Measurements from ENCODE around the gene HCFC2. TPM values are rescaled to one million over a fixed set of nuclear protein-coding genes. Genes with fewer than 3 reads are reported as not detected.
A peak's percentile ranks its signal among the peaks of the same experiment; 100 is the strongest.

The HCFC2 gene
- total and polyA plus RNA-seq, 9 of the 15 experiments (the other 6 are each of a cell fraction or from before 2014, with no cell fraction given): 1.2 to 6.5 (median 3.8) TPM

DNA sequence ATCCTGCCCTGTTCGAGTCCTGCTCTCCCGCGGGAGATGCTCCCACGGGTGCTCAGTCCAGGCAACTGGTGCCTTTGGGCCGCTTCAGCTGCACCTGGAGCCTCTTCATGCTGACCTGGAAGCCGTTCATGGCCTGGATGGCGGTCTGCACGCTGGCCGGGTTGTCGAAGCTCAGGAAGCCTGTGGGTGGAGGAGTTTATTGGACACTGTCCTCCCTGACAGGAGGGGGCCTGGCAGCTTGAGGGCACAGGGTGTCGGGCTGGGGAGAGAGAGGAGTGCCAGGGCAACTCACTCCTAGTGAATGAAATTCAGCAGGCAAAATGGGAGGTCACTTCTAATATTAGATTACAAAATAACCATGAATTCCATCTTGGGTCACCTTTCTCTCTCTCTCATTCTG is 83.0 kb downstream of the HCFC2 start:
- in situ Hi-C loops (cut with MboI): no loop called here
- no peaks in the 10 kb centered on the region for H3K79me2 ChIP-seq (ENCODE audit: control insufficient read depth, insufficient read depth, low read length)
- 28% methylated on average over 10 of the region's 11 CpGs for WGBS (ENCODE audit: insufficient coverage, low coverage, missing lambda C conversion rate)
- TF ChIP-seq ZNF445 (CRISPR knock-in tag; IDR thresholded peaks at IDR 0.05; ENCODE audit: low read depth): no peak
- no peak for TF ChIP-seq CSDE1 (IDR thresholded peaks at IDR 0.05)
- TF ChIP-seq NR1H2 (CRISPR knock-in tag; IDR thresholded peaks at IDR 0.05): no peak
- no peak for TF ChIP-seq ZSCAN32 (CRISPR knock-in tag; IDR thresholded peaks at IDR 0.05)
- TF ChIP-seq SAFB (IDR thresholded peaks at IDR 0.05; ENCODE audit: borderline replicate concordance, low read depth, low read length): no peak
- TF ChIP-seq, protein P1, sequence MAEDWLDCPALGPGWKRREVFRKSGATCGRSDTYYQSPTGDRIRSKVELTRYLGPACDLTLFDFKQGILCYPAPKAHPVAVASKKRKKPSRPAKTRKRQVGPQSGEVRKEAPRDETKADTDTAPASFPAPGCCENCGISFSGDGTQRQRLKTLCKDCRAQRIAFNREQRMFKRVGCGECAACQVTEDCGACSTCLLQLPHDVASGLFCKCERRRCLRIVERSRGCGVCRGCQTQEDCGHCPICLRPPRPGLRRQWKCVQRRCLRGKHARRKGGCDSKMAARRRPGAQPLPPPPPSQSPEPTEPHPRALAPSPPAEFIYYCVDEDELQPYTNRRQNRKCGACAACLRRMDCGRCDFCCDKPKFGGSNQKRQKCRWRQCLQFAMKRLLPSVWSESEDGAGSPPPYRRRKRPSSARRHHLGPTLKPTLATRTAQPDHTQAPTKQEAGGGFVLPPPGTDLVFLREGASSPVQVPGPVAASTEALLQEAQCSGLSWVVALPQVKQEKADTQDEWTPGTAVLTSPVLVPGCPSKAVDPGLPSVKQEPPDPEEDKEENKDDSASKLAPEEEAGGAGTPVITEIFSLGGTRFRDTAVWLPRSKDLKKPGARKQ (CRISPR knock-in tag; IDR thresholded peaks at IDR 0.05): no peak
- TF ChIP-seq ZNF589 (CRISPR knock-in tag; IDR thresholded peaks at IDR 0.05; ENCODE audit: low read depth): no peak
- no peak for TF ChIP-seq ZNF274 (IDR thresholded peaks at IDR 0.05; ENCODE audit: borderline replicate concordance, low read depth, low read length)
- TF ChIP-seq, protein P2, sequence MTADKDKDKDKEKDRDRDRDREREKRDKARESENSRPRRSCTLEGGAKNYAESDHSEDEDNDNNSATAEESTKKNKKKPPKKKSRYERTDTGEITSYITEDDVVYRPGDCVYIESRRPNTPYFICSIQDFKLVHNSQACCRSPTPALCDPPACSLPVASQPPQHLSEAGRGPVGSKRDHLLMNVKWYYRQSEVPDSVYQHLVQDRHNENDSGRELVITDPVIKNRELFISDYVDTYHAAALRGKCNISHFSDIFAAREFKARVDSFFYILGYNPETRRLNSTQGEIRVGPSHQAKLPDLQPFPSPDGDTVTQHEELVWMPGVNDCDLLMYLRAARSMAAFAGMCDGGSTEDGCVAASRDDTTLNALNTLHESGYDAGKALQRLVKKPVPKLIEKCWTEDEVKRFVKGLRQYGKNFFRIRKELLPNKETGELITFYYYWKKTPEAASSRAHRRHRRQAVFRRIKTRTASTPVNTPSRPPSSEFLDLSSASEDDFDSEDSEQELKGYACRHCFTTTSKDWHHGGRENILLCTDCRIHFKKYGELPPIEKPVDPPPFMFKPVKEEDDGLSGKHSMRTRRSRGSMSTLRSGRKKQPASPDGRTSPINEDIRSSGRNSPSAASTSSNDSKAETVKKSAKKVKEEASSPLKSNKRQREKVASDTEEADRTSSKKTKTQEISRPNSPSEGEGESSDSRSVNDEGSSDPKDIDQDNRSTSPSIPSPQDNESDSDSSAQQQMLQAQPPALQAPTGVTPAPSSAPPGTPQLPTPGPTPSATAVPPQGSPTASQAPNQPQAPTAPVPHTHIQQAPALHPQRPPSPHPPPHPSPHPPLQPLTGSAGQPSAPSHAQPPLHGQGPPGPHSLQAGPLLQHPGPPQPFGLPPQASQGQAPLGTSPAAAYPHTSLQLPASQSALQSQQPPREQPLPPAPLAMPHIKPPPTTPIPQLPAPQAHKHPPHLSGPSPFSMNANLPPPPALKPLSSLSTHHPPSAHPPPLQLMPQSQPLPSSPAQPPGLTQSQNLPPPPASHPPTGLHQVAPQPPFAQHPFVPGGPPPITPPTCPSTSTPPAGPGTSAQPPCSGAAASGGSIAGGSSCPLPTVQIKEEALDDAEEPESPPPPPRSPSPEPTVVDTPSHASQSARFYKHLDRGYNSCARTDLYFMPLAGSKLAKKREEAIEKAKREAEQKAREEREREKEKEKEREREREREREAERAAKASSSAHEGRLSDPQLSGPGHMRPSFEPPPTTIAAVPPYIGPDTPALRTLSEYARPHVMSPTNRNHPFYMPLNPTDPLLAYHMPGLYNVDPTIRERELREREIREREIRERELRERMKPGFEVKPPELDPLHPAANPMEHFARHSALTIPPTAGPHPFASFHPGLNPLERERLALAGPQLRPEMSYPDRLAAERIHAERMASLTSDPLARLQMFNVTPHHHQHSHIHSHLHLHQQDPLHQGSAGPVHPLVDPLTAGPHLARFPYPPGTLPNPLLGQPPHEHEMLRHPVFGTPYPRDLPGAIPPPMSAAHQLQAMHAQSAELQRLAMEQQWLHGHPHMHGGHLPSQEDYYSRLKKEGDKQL (CRISPR knock-in tag; IDR thresholded peaks at IDR 0.05; ENCODE audit: borderline replicate concordance): no peak
- TF ChIP-seq ZC3H11A (IDR thresholded peaks at IDR 0.05; ENCODE audit: low read depth, low read length): no peak
- TF ChIP-seq MED1 (CRISPR knock-in tag; IDR thresholded peaks at IDR 0.05; ENCODE audit: borderline replicate concordance): no peak
- TF ChIP-seq, protein P3, sequence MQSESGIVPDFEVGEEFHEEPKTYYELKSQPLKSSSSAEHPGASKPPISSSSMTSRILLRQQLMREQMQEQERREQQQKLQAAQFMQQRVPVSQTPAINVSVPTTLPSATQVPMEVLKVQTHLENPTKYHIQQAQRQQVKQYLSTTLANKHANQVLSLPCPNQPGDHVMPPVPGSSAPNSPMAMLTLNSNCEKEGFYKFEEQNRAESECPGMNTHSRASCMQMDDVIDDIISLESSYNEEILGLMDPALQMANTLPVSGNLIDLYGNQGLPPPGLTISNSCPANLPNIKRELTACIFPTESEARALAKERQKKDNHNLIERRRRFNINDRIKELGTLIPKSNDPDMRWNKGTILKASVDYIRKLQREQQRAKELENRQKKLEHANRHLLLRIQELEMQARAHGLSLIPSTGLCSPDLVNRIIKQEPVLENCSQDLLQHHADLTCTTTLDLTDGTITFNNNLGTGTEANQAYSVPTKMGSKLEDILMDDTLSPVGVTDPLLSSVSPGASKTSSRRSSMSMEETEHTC (IDR thresholded peaks at IDR 0.05): no peak
- TF ChIP-seq RCOR1 (IDR thresholded peaks at IDR 0.05; ENCODE audit: borderline replicate concordance in 1 of 2, low read depth in 2 of 2, low read length in 2 of 2): no peak

More for the DNA sequence above, 83.0 kb downstream of the HCFC2 start:
- H3K27me3 ChIP-seq (ENCODE audit: control insufficient read depth in 2 of 2, insufficient read depth in 2 of 2, low read length in 2 of 2): no peaks in the 10 kb centered on the region; a peak in 1 of 5 replicates
- H4K20me1 ChIP-seq (replicated peaks; ENCODE audit: control insufficient read depth, insufficient read depth, low read length): no peaks in the 10 kb centered on the region
- no peaks in the 10 kb centered on the region for H3K36me3 ChIP-seq (ENCODE audit: control insufficient read depth, insufficient read depth, low read length)
- FAIRE-seq: no peak
- POLR2A ChIA-PET: no interaction called here
- no TSS peak for BruUV-seq (replicated peaks)
- peaks cover 0 to 4% of the 10 kb centered on the region in 2 experiments; a peak in 1 of 5 replicates for H3K4me1 ChIP-seq (replicated peaks in 1 of 2; ENCODE audit: control insufficient read depth in 2 of 2, insufficient read depth in 2 of 2, low read length in 2 of 2)
- DNase-seq (ENCODE audit: extremely low read depth in 1 of 4, low spot score in 3 of 4): no peak
- no peak overlapping the region for H3K4me3 ChIP-seq
- no peak for ATAC-seq
- H3K27ac ChIP-seq (ENCODE audit: extremely low read depth, low read depth, low read length): no peak overlapping the region
- H3K9ac ChIP-seq (ENCODE audit: insufficient read depth in 1 of 2, low read depth in 2 of 2, low read length in 2 of 2): peak overlapping the region in 1 of 2 experiments; percentile 45; a peak in 1 of 4 replicates
- H2AFZ ChIP-seq (ENCODE audit: low read depth, low read length): no peak overlapping the region
- H3K4me2 ChIP-seq (ENCODE audit: insufficient read depth, low read length): no peak overlapping the region
- intact Hi-C loops (cut with micrococcal nuclease): no loop called here
- H3K9me1 ChIP-seq (ENCODE audit: control insufficient read depth, insufficient read depth, low read length): no peaks in the 10 kb centered on the region
- no peaks in the 10 kb centered on the region for H3K9me3 ChIP-seq (replicated peaks; ENCODE audit: control insufficient read depth, insufficient read depth, low read depth, low read length)
- CTCF ChIA-PET (ENCODE audit: low intra/inter-chr PET ratio): no interaction called here
